SK-N-SH treated with all-trans-retinoic acid at 6 μM for 48 hours (cell line): Measurements from ENCODE around the gene MACROD1.
A peak's percentile ranks its signal among the peaks of the same experiment; 100 is the strongest.

ENCODE experiments used
- ATAC-seq: fragments of 200-7000 bp; cut with Tn5 transposase; 3 replicates; pipeline ENCODE4 v1.9.1; 2020; ENCODE audit warnings: mild to moderate bottlenecking, moderate library complexity
- BACH2 ChIP-seq: fragments of 250-450 bp; sonication (Bioruptor Pico); IDR thresholded peaks from 2 replicates; pipeline ENCODE4 v1.9.0; 2021; ENCODE audit warnings: mild to moderate bottlenecking, borderline replicate concordance
- CREB5 ChIP-seq: fragments of 250-450 bp; sonication (Bioruptor Pico); IDR thresholded peaks from 2 replicates; pipeline ENCODE4 v1.5.1; 2020; ENCODE audit warnings: low read depth, mild to moderate bottlenecking, moderate library complexity
- CSDC2 ChIP-seq: fragments of 250-450 bp; sonication (Bioruptor Pico); IDR thresholded peaks from 2 replicates; pipeline ENCODE4 v1.5.0; 2020; ENCODE audit warnings: mild to moderate bottlenecking, moderate library complexity
- CSRNP3 ChIP-seq: fragments of 250-450 bp; sonication (Bioruptor Pico); IDR thresholded peaks from 2 replicates; pipeline ENCODE4 v1.5.1; 2021; ENCODE audit warnings: mild to moderate bottlenecking, moderate library complexity
- ESRRG ChIP-seq: fragments of 250-450 bp; sonication (Bioruptor Pico); IDR thresholded peaks from 2 replicates; pipeline ENCODE4 v1.6.1; 2021; ENCODE audit warnings: mild to moderate bottlenecking
- GLIS3 ChIP-seq: fragments of 250-450 bp; sonication (Bioruptor Pico); IDR thresholded peaks from 2 replicates; pipeline ENCODE4 v1.5.0; 2020; ENCODE audit warnings: mild to moderate bottlenecking, moderate library complexity
- ISL1 ChIP-seq: fragments of 250-450 bp; sonication (Bioruptor Pico); IDR thresholded peaks from 2 replicates; pipeline ENCODE4 v2.1.2; 2022; ENCODE audit warnings: mild to moderate bottlenecking, moderate library complexity
- PATZ1 ChIP-seq: fragments of 250-450 bp; sonication (Bioruptor Pico); IDR thresholded peaks from 2 replicates; pipeline ENCODE4 v1.8.0; 2020; ENCODE audit warnings: mild to moderate bottlenecking, moderate library complexity, borderline replicate concordance
- POU6F1 ChIP-seq: fragments of 250-450 bp; sonication (Bioruptor Pico); IDR thresholded peaks from 2 replicates; pipeline ENCODE4 v1.8.0; 2021; ENCODE audit warnings: low read depth, mild to moderate bottlenecking, moderate library complexity, borderline replicate concordance
- PPARA ChIP-seq: fragments of 250-450 bp; sonication (Bioruptor Pico); IDR thresholded peaks from 2 replicates; pipeline ENCODE4 v1.5.0; 2020; ENCODE audit warnings: mild to moderate bottlenecking, borderline replicate concordance
- RARB ChIP-seq: fragments of 250-450 bp; sonication (Bioruptor Pico); IDR thresholded peaks from 2 replicates; pipeline ENCODE4 v1.8.0; 2021; ENCODE audit warnings: mild to moderate bottlenecking, moderate library complexity
- SNAI2 ChIP-seq: fragments of 250-450 bp; sonication (Bioruptor Pico); IDR thresholded peaks from 2 replicates; pipeline ENCODE4 v1.5.0; 2020; ENCODE audit warnings: mild to moderate bottlenecking, moderate library complexity
- TCF4 ChIP-seq: fragments of 250-450 bp; sonication (Bioruptor Pico); IDR thresholded peaks from 2 replicates; pipeline ENCODE4 v1.8.0; 2021; ENCODE audit warnings: mild to moderate bottlenecking, moderate library complexity, borderline replicate concordance
- TOX ChIP-seq: fragments of 250-450 bp; sonication (Bioruptor Pico); IDR thresholded peaks from 2 replicates; pipeline ENCODE4 v1.8.0; 2021; ENCODE audit warnings: mild to moderate bottlenecking, moderate library complexity, borderline replicate concordance
- ZC3H10 ChIP-seq: fragments of 250-450 bp; sonication (Bioruptor Pico); IDR thresholded peaks from 2 replicates; pipeline ENCODE4 v1.5.1; 2021; ENCODE audit warnings: mild to moderate bottlenecking, moderate library complexity
- ZFP3 ChIP-seq: fragments of 250-450 bp; sonication (Bioruptor Pico); IDR thresholded peaks from 2 replicates; pipeline ENCODE4 v1.5.0; 2020; ENCODE audit warnings: mild to moderate bottlenecking, moderate library complexity
- ZFP30 ChIP-seq: fragments of 450-650 bp; formaldehyde crosslinking; IDR thresholded peaks from 2 replicates; pipeline ENCODE4 v1.5.0; 2022; ENCODE audit warnings: mild to moderate bottlenecking, moderate library complexity
- ZNF565 ChIP-seq: fragments of 450-650 bp; formaldehyde crosslinking; conservative IDR thresholded peaks from 2 replicates; pipeline ENCODE4 v1.5.0; 2020; ENCODE audit warnings: low read depth, mild to moderate bottlenecking, moderate library complexity
- ZNF70 ChIP-seq: fragments of 450-650 bp; formaldehyde crosslinking; IDR thresholded peaks from 2 replicates; pipeline ENCODE4 v1.5.0; 2020; ENCODE audit warnings: mild to moderate bottlenecking, moderate library complexity
- ZNF8 ChIP-seq: fragments of 450-650 bp; formaldehyde crosslinking; IDR thresholded peaks from 2 replicates; pipeline ENCODE4 v1.5.0; 2020; ENCODE audit warnings: mild to moderate bottlenecking, moderate library complexity
- TF ChIP-seq, protein P1 (sequence below): fragments of 250-450 bp; sonication (Bioruptor Pico); IDR thresholded peaks from 2 replicates; pipeline ENCODE4 v1.5.0; 2020; ENCODE audit warnings: mild to moderate bottlenecking, moderate library complexity

Gene MACROD1

DNA sequence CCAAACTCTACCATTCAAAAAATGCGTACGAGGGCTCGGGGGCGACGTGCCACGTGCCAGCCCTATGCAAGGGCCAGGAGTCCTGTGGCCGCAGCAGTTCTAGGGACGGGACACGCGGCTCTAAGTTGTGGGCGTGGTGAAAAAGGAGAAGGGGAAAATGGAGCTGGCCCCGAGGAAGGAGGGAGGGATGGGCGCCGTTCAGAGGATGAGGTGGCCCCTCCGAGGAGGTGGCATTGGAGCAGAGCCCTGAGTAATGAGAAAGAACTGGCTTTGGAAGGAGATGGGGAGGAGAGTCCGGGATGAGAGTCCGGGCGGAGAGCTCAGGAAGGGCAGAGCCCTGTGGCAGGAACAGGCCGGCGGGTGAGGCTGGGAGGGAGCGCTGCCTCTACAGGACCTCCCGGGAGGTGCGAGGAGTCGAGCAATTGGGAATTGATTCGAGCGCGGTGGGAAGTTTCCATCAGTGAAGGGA is 158.7 kb downstream of the MACROD1 start:
- peak; percentile 55 for ATAC-seq
- TF ChIP-seq ZFP30 (CRISPR knock-in tag) (no peak), PATZ1 (no peak), ESRRG (CRISPR knock-in tag) (no peak), GLIS3 (CRISPR knock-in tag) (no peak), CREB5 (CRISPR knock-in tag) (no peak), ZFP3 (CRISPR knock-in tag) (no peak), POU6F1 (CRISPR knock-in tag) (no peak), RARB (no peak)
- TF ChIP-seq, protein P1, sequence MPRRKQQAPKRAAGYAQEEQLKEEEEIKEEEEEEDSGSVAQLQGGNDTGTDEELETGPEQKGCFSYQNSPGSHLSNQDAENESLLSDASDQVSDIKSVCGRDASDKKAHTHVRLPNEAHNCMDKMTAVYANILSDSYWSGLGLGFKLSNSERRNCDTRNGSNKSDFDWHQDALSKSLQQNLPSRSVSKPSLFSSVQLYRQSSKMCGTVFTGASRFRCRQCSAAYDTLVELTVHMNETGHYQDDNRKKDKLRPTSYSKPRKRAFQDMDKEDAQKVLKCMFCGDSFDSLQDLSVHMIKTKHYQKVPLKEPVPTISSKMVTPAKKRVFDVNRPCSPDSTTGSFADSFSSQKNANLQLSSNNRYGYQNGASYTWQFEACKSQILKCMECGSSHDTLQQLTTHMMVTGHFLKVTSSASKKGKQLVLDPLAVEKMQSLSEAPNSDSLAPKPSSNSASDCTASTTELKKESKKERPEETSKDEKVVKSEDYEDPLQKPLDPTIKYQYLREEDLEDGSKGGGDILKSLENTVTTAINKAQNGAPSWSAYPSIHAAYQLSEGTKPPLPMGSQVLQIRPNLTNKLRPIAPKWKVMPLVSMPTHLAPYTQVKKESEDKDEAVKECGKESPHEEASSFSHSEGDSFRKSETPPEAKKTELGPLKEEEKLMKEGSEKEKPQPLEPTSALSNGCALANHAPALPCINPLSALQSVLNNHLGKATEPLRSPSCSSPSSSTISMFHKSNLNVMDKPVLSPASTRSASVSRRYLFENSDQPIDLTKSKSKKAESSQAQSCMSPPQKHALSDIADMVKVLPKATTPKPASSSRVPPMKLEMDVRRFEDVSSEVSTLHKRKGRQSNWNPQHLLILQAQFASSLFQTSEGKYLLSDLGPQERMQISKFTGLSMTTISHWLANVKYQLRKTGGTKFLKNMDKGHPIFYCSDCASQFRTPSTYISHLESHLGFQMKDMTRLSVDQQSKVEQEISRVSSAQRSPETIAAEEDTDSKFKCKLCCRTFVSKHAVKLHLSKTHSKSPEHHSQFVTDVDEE (CRISPR knock-in tag): no peak
- TF ChIP-seq, all 23 proteins: peak for 0

- no peak for ATAC-seq
- no peak for TF ChIP-seq BACH2
- TF ChIP-seq PATZ1: no peak
- TF ChIP-seq CREB5 (CRISPR knock-in tag): no peak
- no peak for TF ChIP-seq POU6F1 (CRISPR knock-in tag)
- TF ChIP-seq ZC3H10 (CRISPR knock-in tag): no peak
- no peak for TF ChIP-seq TOX (CRISPR knock-in tag)
- TF ChIP-seq ZFP3 (CRISPR knock-in tag): no peak
- TF ChIP-seq ISL1 (CRISPR knock-in tag): no peak
- TF ChIP-seq ESRRG (CRISPR knock-in tag): no peak
- TF ChIP-seq ZNF70 (CRISPR knock-in tag): no peak
- no peak for TF ChIP-seq ZFP30 (CRISPR knock-in tag)
- TF ChIP-seq PPARA (CRISPR knock-in tag): no peak
- no peak for TF ChIP-seq ZNF565 (CRISPR knock-in tag)
- TF ChIP-seq RARB: no peak
- no peak for TF ChIP-seq GLIS3 (CRISPR knock-in tag)
- no peak for TF ChIP-seq TCF4 (CRISPR knock-in tag)
- TF ChIP-seq ZNF8 (CRISPR knock-in tag): no peak
- no peak for TF ChIP-seq CSDC2
- no peak for TF ChIP-seq CSRNP3 (CRISPR knock-in tag)
- no peak for TF ChIP-seq SNAI2 (CRISPR knock-in tag)
These were observed 159.5 kb downstream of the MACROD1 start for GRCh38 chr11:64006398-64006797.
